ENCODE measurements around the gene TTC34.

- TF ChIP-seq, protein P1, sequence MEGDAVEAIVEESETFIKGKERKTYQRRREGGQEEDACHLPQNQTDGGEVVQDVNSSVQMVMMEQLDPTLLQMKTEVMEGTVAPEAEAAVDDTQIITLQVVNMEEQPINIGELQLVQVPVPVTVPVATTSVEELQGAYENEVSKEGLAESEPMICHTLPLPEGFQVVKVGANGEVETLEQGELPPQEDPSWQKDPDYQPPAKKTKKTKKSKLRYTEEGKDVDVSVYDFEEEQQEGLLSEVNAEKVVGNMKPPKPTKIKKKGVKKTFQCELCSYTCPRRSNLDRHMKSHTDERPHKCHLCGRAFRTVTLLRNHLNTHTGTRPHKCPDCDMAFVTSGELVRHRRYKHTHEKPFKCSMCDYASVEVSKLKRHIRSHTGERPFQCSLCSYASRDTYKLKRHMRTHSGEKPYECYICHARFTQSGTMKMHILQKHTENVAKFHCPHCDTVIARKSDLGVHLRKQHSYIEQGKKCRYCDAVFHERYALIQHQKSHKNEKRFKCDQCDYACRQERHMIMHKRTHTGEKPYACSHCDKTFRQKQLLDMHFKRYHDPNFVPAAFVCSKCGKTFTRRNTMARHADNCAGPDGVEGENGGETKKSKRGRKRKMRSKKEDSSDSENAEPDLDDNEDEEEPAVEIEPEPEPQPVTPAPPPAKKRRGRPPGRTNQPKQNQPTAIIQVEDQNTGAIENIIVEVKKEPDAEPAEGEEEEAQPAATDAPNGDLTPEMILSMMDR (IDR thresholded peaks at IDR 0.05), result no peak
- TF ChIP-seq POLR2A (IDR thresholded peaks at IDR 0.05), result no peak
Observed at GRCh38 chr1:2624735-2625300, 176.7 kb downstream of the TTC34 start.
